HG03103 (cell line): Measurements from ENCODE around the gene CHRNA4.

Source experiments
- ATAC-seq: cut with Tn5 transposase; IDR thresholded peaks from one replicate; pipeline ENCODE4 v1.9.1; 2021; ENCODE audit warnings: low read depth; ENCODE audit not compliant: unreplicated experiment

CHRNA4 gene

DNA sequence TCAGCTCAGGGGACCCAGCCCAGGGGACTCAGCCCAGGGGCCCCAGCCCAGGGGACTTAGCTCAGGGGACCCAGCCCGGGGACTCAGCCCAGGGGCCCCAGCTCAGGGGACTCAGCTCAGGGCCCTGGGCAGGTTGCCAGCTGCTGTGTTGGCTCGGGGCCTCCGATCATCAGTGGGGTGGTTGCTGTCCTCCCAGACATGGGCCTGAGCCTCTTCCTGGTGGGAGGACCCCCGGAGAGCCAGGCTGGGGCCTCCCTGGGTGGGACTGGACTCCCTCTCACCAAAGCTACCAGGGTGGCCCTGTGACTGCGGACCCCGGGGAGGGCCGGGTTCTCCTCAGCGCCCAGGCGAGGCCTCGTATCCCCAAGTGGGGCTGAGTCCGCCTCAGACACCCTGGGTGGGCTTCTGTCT is 63.8 kb downstream of the CHRNA4 start:
- ATAC-seq, result no peak

DNA sequence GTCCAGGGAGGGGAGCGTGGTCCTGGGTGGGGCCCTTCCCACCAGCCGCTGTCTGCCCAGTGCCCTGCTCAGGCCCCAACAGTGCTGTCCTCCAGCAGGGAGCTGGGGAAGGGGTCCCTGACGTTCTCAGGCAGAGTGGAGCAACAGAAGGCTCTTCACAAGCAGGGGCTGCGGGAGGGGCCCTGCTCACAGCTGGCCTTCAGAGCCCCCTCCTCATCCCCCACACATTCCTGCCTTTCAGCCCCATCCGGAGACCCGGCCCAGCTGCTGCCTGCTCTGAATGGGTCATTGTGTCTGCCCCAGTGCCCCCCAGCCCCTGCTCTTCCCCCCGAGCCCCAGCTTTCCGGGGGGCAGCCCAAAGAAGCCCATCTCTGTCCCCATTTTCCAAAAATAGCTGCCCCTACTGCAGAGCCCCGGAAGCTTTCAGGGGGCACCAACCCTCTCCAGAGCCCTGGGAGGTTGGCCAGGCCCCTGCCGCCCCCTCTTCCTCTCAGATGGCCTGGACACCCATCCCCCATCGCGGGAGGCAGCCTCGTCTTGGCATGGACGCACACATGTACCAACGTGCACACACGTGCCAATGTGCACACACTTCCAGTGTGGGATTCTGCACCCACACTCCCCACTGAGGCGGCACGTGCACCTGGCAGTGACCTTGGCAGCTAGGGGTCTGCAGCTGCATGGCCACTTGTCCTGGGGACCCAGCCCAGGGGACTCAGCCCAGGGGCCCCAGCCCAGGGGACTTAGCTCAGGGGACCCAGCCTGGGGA is 64.4 kb downstream of the CHRNA4 start:
- ATAC-seq, result no peak

DNA sequence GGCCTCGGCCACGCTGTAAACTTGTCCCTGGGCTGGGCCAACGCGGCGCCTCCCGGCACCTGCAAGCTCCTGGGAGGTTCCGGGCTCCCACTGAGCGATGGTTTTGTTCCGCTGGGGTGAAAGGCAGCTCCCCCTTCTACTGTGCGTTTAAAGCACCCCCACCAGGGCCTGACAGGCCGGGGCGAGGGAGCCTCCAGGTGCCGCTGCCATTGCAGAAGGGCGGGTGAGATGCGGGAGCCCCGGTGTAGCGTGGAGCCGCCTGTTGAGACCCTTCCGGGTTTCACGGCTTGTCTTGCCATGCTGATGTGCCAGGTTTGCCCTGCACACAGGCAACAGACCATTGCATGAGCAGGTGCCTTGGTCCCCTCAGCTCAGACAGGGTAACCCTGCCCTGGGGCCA is 65.3 kb downstream of the CHRNA4 start:
- ATAC-seq, result no peak

DNA sequence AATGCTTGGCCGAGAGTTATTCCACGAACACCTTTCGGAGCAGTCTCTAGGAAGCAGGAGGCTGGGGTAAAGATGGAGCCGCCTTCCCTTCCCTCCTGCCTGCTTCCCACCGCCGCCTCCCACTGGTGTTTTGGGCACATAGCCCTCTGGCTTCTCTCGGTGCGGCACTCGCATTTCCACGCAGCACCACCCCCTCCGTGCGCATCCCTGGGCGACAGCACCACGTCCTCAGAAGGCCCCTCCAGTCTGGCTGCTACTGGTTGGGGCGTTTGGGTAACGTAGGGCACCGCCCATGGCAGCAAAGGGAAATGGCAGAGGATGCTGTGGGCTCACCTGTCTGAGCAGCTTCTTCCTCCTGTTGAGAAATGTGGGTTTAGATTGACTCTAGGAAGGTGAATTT is 65.7 kb downstream of the CHRNA4 start:
- ATAC-seq, result no peak

DNA sequence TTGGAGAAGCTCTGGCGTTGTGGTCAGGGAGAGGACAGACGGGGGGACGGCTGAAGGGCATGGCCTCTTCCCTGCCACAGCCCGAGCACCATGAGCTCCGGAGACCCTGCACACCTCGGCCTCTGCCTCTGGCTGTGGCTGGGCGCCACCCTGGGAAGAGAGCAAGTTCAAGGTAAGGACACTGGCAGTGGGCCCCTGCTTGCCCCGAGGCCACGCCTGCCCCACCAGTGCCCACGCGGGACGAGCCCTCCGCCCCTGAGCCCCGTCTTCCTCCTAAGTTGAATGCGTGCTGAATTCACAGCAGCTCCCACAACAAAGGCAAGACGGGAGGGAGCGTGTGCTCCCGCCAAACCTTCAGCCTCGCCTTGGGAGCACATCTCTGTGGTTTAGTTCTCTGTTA is 66.1 kb downstream of the CHRNA4 start:
- ATAC-seq, result no peak

DNA sequence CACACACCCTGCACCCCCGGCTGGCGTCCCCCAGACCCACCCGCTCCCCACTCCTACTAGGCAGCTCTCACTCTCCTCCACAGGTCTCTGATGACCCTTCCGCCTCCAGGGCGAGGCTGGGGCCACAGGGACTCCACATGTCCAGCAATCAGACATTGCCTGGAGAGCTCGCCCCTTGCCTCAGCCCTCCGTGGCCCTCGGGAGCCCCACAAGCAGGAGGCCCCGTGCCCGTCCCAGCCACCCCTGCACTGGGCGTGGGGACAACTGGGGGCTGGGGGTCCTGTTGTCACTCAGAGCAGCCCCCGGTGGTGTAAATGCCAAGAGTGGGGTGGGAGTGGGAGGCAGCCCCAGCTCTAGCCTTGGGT is 66.6 kb downstream of the CHRNA4 start:
- no peak for ATAC-seq

DNA sequence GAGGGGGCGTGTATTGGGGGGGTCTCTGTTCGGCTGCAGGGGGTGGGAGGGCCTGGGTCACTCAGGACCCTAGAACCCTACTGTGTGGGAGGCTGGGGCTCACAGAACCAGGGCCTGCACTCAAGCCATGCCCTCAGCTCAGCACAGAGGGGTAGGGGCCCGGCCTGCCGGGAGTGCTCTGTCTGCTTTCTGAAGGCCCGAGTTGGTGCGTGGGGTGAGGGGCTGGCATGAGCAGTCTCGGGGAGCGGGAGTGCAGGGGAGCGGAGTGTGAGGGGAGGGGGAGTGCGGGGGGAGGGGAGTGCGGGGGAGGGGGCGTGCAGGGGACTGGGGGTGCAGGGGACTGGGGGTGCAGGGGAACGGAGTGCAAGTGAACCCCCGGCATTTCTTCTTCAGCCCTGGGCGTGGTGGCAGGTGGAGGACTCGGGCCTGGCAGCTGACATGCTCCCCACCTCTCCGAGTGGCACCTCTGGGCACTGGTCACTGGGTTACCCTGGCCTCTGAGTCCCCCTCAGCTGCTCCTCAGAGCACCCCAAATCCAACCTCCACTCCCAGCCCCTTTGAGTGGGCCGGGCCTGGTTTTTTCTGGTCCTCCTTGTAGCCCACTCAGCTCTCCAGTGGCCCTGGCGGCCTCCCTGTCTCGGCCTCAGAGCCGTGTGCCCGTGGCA is 67.1 kb downstream of the CHRNA4 start:
- ATAC-seq, result no peak

DNA sequence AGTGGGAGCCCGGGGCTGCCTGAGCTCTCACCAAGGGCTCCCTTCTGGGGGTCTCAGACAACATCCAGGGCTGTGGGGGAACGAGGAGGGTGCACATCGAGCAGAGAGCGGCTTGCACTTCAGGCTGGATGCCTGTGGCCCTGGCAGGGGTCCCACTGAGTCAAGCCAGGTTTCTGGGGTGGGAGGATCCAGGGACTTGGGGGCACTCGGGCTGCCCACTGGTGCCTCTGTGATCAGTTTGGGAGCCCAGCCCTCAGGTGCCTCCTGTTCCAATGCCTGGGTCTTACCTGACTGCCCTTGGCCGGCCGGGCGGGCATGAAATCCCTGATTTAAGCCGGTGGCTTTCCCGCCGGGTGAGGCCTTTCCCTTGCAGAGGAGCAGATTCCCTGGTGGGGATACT is 67.7 kb downstream of the CHRNA4 start:
- ATAC-seq, result no peak
